Lower lobe of right lung (tissue), 2 donors: ENCODE results near the gene PPP2R5C. TPM values are rescaled to one million over a fixed set of nuclear protein-coding genes. Genes with fewer than 3 reads are reported as not detected.

Source experiments
- ATAC-seq, 2 donors: fragments of 200-7000 bp; cut with Tn5 transposase; one replicate each; pipeline ENCODE4 v1.9.1; 2020 to 2022; ENCODE audit warnings: mild to moderate bottlenecking in 2 of 2, moderate library complexity in 2 of 2
- DNase-seq: peaks from one replicate; pipeline ENCODE4 v3.0.0-alpha.2; 2020
- H3K27ac ChIP-seq: fragments of 200-600 bp; one replicate; pipeline ENCODE4 v1.8.0; 2022
- H3K27me3 ChIP-seq: fragments of 200-600 bp; one replicate; pipeline ENCODE4 v1.8.0; 2022; ENCODE audit warnings: low read depth
- H3K36me3 ChIP-seq: fragments of 200-600 bp; one replicate; pipeline ENCODE4 v1.8.0; 2022; ENCODE audit warnings: mild to moderate bottlenecking
- H3K4me1 ChIP-seq: fragments of 200-600 bp; one replicate; pipeline ENCODE4 v1.8.0; 2022
- H3K4me3 ChIP-seq: fragments of 200-600 bp; one replicate; pipeline ENCODE4 v1.8.0; 2022; ENCODE audit warnings: mild to moderate bottlenecking
- H3K9me3 ChIP-seq: fragments of 200-600 bp; one replicate; pipeline ENCODE4 v1.8.0; 2022
- CTCF ChIP-seq: fragments of 200-600 bp; IDR thresholded peaks from one replicate; pipeline ENCODE4 v1.8.0; 2022; ENCODE audit warnings: antibody characterized with exemption, mild to moderate bottlenecking
- intact Hi-C: fragments of 100-400 bp; cut with DNase I; formaldehyde crosslinking; loops from one replicate; pipeline ENCODE4 v1.11.0; 2022
- total RNA-seq: library from RNA; stranded (reverse); fragmentation: NEBNext Ultra II Directional; extraction: Animal tissue kit (Norgen Biotek cat#: 25700); gene quantifications from one replicate; pipeline ENCODE4 v1.2.1, GENCODE V29; 2021
- donor health status: DM: no; HTN: yes; CAD: no; lungs with severe emphysema.

PPP2R5C gene
- total RNA-seq, 1 donor from 2014 or later = 160 TPM

DNA sequence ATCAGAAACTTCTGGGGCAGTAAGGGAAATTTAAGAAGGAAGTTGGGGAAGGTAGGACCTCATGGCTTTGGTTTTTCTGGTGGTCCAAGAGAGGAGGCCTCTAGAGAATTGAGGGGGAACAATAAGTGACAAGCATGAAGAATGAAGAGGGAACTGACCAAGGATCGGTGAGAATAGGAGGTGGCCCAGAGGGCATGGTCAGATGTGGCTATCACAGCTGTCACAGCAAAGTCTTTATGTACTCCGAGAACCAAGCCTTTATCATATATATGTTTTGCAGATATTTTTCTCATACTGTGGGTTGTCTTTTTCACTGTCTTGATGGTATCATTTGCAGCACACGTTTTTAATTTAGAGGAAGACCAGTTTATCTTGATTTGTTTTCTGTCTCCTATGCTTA is 64.3 kb downstream of the PPP2R5C start:
- H3K27ac ChIP-seq = peak overlapping the region; percentile 87
- no peak for DNase-seq
- no peaks in the 10 kb centered on the region for H3K36me3 ChIP-seq
- intact Hi-C loops = no loop called here
- H3K27me3 ChIP-seq = no peaks in the 10 kb centered on the region
- TF ChIP-seq CTCF = no peak
- no peaks in the 10 kb centered on the region for H3K9me3 ChIP-seq
- ATAC-seq = no peak
- H3K4me1 ChIP-seq = peaks cover 84% of the 10 kb centered on the region
- H3K4me3 ChIP-seq = peak overlapping the region; percentile 34

DNA sequence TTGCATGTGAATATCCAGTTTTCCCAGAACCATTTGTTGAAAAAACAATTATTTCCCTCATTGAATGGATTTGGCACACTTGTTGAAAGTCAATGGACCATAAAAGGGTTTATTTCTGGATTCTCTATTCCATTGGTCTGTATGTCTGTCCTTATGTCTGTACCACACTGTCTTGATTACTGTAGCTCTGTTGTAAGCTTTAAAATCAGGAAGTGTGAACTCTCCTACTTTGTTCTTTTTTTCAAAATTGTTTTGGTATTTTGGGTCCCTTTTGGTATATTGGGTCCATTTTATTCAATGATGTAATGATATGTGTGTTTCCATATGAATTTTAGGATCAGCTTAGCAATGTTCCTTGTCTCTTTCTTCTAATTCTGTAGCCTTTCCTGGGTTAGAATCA is 64.8 kb downstream of the PPP2R5C start:
- TF ChIP-seq CTCF = no peak

DNA sequence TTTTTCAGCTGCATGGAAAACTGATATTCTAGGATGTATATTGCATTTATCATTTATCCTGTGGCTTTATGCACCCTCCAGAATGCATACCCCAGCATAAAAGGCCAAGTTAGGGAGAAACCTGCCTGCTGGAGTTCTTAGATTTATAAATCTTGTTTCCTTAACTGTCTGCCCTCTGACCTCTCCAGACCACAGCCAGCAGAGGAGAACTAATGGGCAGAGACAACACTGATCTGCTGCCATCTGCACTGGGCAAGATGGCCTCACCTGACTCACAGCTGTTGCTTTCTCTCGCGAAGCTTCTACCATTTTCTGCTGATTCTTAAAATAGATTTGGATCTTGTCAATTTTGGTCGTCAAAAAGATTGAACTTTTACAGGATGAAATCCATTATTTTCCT is 65.8 kb downstream of the PPP2R5C start:
- no peak overlapping the region for H3K27ac ChIP-seq
- H3K4me1 ChIP-seq = peaks cover 84% of the 10 kb centered on the region
- no peak overlapping the region for H3K4me3 ChIP-seq
- no peaks in the 10 kb centered on the region for H3K27me3 ChIP-seq
- peaks cover 2% of the 10 kb centered on the region for H3K36me3 ChIP-seq
- intact Hi-C loops = no loop called here
- no peak for TF ChIP-seq CTCF
- no peak for DNase-seq
- H3K9me3 ChIP-seq = no peaks in the 10 kb centered on the region
- no peak for ATAC-seq

More for the DNA sequence above, 64.8 kb downstream of the PPP2R5C start:
- DNase-seq = no peak
- no peaks in the 10 kb centered on the region for H3K27me3 ChIP-seq
- H3K9me3 ChIP-seq = no peaks in the 10 kb centered on the region
- no peaks in the 10 kb centered on the region for H3K36me3 ChIP-seq
- H3K27ac ChIP-seq = peak overlapping the region; percentile 87
- intact Hi-C loops = no loop called here
- H3K4me1 ChIP-seq = peaks cover 86% of the 10 kb centered on the region
- no peak overlapping the region for H3K4me3 ChIP-seq
- no peak for ATAC-seq

- H3K4me3 ChIP-seq = no peak overlapping the region
- peaks cover 76% of the 10 kb centered on the region for H3K4me1 ChIP-seq
- no peak for TF ChIP-seq CTCF
- no peak for ATAC-seq
- no peaks in the 10 kb centered on the region for H3K27me3 ChIP-seq
- no peak for DNase-seq
- no peaks in the 10 kb centered on the region for H3K9me3 ChIP-seq
- no peak overlapping the region for H3K27ac ChIP-seq
- intact Hi-C loops = no loop called here
- peaks cover 6% of the 10 kb centered on the region for H3K36me3 ChIP-seq
Observed at GRCh38 chr14:101828046-101828445, 66.5 kb downstream of the PPP2R5C start.

DNA sequence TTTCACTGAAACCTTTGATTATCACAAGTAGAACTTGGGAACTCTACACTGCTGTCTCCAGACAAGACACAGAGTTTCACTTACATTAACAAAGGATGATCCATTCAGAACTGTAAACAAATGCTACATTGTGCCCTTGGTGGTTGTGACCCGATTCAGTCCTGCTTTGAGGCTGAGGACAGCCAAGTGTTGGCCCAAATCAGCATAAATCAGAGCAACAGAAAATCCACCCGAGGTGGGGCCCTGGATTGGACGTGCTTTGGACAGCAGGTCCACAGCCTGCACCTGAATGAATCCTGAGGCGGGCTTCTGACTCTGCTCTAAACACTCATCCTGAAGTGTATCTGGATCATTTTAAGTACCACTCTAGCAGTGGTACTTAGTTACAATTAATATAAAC is 68.8 kb downstream of the PPP2R5C start:
- Histone ChIP-seq H3K9me3 (no peaks in the 10 kb centered on the region), H3K4me1 (peaks cover 70% of the 10 kb centered on the region), H3K4me3 (no peak overlapping the region), H3K36me3 (peaks cover 6% of the 10 kb centered on the region), H3K27ac (no peak overlapping the region), H3K27me3 (no peaks in the 10 kb centered on the region)
- peak in 1 of 2 donors; percentile 28 for ATAC-seq
- intact Hi-C loops = no loop called here
- no peak for TF ChIP-seq CTCF
- no peak for DNase-seq

DNA sequence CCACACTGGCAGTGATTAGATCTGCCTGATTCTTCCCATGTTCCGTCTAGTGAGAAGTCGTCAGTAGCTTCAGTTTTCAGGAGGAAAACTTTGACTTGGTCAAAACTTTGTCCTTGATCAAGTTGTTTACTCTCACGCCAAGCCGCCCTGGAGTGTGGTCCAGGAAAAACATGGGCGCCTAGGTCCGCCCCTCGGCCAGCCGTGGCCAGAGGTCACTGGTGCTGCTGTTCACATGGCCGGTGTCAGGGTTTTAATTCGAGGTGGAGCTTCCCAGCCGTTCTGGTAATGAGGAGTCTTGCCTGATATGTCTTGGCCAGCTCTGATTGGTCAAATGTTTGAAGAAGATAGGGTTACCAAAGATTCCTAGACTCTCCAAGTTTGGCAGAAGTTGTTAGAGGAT is 71.5 kb downstream of the PPP2R5C start:
- TF ChIP-seq CTCF = no peak
- no peaks in the 10 kb centered on the region for H3K9me3 ChIP-seq
- no peak for DNase-seq
- H3K4me1 ChIP-seq = peaks cover 50% of the 10 kb centered on the region
- no peaks in the 10 kb centered on the region for H3K27me3 ChIP-seq
- H3K27ac ChIP-seq = no peak overlapping the region
- intact Hi-C loops = no loop called here
- peaks cover 6% of the 10 kb centered on the region for H3K36me3 ChIP-seq
- H3K4me3 ChIP-seq = no peak overlapping the region
- no peak for ATAC-seq
